CD4-positive, alpha-beta T cell treated with Interferon alpha-2 for 1 hour (primary cell): ENCODE measurements around the gene SLC9A3.

ENCODE experiments used
- DNase-seq, 2 donors: peaks; one replicate each; pipeline ENCODE4 v3.0.0-alpha.2; 2020 to 2022

Gene SLC9A3

GRCh38 chr5:427415-428087 lies 96.7 kb downstream of the SLC9A3 start:
- no peak for DNase-seq

- DNase-seq: no peak
Measured at GRCh38 chr5:426392-426976, 97.8 kb downstream of the SLC9A3 start.

GRCh38 chr5:425714-426113 lies 98.5 kb downstream of the SLC9A3 start:
- peak in 1 of 2 donors; percentile 20 for DNase-seq

- DNase-seq: no peak
Measured at GRCh38 chr5:424301-425110, 99.7 kb downstream of the SLC9A3 start.

GRCh38 chr5:423626-424261 lies 100.5 kb downstream of the SLC9A3 start:
- no peak for DNase-seq

- DNase-seq: no peak
Measured at GRCh38 chr5:423233-423565, 101.0 kb downstream of the SLC9A3 start.

- DNase-seq: no peak
Measured at GRCh38 chr5:422323-423232, 101.7 kb downstream of the SLC9A3 start.

GRCh38 chr5:421901-422300 lies 102.3 kb downstream of the SLC9A3 start:
- DNase-seq: no peak

- no peak for DNase-seq
Measured at GRCh38 chr5:421287-421880, 102.9 kb downstream of the SLC9A3 start.

- no peak for DNase-seq
Measured at GRCh38 chr5:420632-421286, 103.5 kb downstream of the SLC9A3 start.
